Measurements from ENCODE around the gene CHCT1. TPM values are rescaled to one million over a fixed set of nuclear protein-coding genes. Genes with fewer than 3 reads are reported as not detected.
"Not testable (repeated sequence)": the region's sequence is repeated elsewhere in the genome, so short reads cannot be mapped to it uniquely, and the experiment has no call there.

Gene CHCT1
- under 1 TPM in 1 of 10 donors, not detected in 9; 0.44 TPM for total RNA-seq
- polyA plus RNA-seq, result not detected
- long read RNA-seq, donor 1, result 0 reads
- long read RNA-seq, donor 2, result 0 reads
- long read RNA-seq, donor 3, result 0 reads

- no peaks in the 10 kb centered on the region for H3K27me3 ChIP-seq
- intact Hi-C loops (cut with DNase I), result loop anchor here in 3 of 10 donors (5.0 to 10.0 kb wide), 4 partner anchors 213 to 317 kb away; no protein-coding TSS in a partner anchor
- WGBS, 2 donors, result 67 to 75% methylated on average over 18 of the region's 18 CpGs
- H3K4me3 ChIP-seq, result peak within 1 kb of the TSS; percentile 36 to 62 (median 54)
- H3K4me1 ChIP-seq, result peaks cover 0 to 16% (median 13%) of the 10 kb centered on the region in 9 donors
- peak in 5 of 8 donors; percentile 4 to 33 (median 24) for ATAC-seq
- H3K36me3 ChIP-seq, result no peaks in the 10 kb centered on the region
- peak within 1 kb of the TSS in 5 of 10 donors; percentile 12 to 85 (median 47) for H3K27ac ChIP-seq
- no peaks in the 10 kb centered on the region for H3K9me3 ChIP-seq
- TF ChIP-seq CTCF (IDR thresholded peaks at IDR 0.05), result no peak
- DNase-seq, result peak in 1 of 2 donors; percentile 17
These were observed at the start of gene CHCT1 for GRCh38 chr17:60422162-60422665. Gene CHCT1, plus strand, starts transcription at chr17:60422489. Its CDS starts 104 bp downstream, at chr17:60422593.

- no peak for ATAC-seq
These were observed 49.4 kb upstream of the CHCT1 start for GRCh38 chr17:60372790-60373483.

GRCh38 chr17:60378187-60378586, 44.1 kb upstream of the CHCT1 start:
- H3K27ac ChIP-seq; H3K27me3 ChIP-seq; DNase-seq; H3K9me3 ChIP-seq; H3K4me3 ChIP-seq; intact Hi-C loops (cut with DNase I); H3K4me1 ChIP-seq; ATAC-seq: not testable (repeated sequence)
- H3K36me3 ChIP-seq, result peaks cover 0 to 19% (median 5%) of the 10 kb centered on the region in 9 donors
- WGBS, 2 donors, result 94 to 100% methylated on average over 1 of the region's 1 CpG

More at GRCh38 chr17:60372790-60373483, 49.4 kb upstream of the CHCT1 start:
- no peak overlapping the region for H3K4me3 ChIP-seq
- 93 to 95% methylated on average over 6 of the region's 6 CpGs for WGBS, 2 donors
- DNase-seq, result no peak
- peaks cover 0 to 24% (median 0%) of the 10 kb centered on the region in 9 donors for H3K4me1 ChIP-seq
- no peaks in the 10 kb centered on the region for H3K9me3 ChIP-seq
- TF ChIP-seq CTCF (IDR thresholded peaks at IDR 0.05), result no peak
- H3K27ac ChIP-seq, result peak overlapping the region in 1 of 10 donors; percentile 59
- H3K27me3 ChIP-seq, result no peaks in the 10 kb centered on the region
- intact Hi-C loops (cut with DNase I), result no loop called here
- peaks cover 0 to 15% (median 4%) of the 10 kb centered on the region in 9 donors for H3K36me3 ChIP-seq

- WGBS, 2 donors, result 54 to 55% methylated on average over 2 of the region's 3 CpGs
- H3K4me3 ChIP-seq; H3K27me3 ChIP-seq; H3K27ac ChIP-seq; ATAC-seq; intact Hi-C loops (cut with DNase I); DNase-seq; H3K9me3 ChIP-seq: not testable (repeated sequence)
- H3K36me3 ChIP-seq, result peaks cover 0 to 19% (median 5%) of the 10 kb centered on the region in 9 donors
- peaks cover 0 to 19% (median 4%) of the 10 kb centered on the region in 9 donors for H3K4me1 ChIP-seq
These were observed 42.8 kb upstream of the CHCT1 start for GRCh38 chr17:60379461-60379860.

GRCh38 chr17:60381958-60382357, 40.3 kb upstream of the CHCT1 start:
- no peak for TF ChIP-seq CTCF (IDR thresholded peaks at IDR 0.05)

More at GRCh38 chr17:60381958-60382357, 40.3 kb upstream of the CHCT1 start:
- H3K4me3 ChIP-seq, result no peak overlapping the region
- H3K27ac ChIP-seq, result no peak overlapping the region
- ATAC-seq (no peak), DNase-seq (no peak)
- WGBS, 2 donors, result 66 to 75% methylated on average over 4 of the region's 4 CpGs
- peaks cover 0 to 38% (median 17%) of the 10 kb centered on the region in 9 donors for H3K4me1 ChIP-seq
- no peaks in the 10 kb centered on the region for H3K27me3 ChIP-seq
- peaks cover 0 to 16% (median 2%) of the 10 kb centered on the region in 9 donors for H3K36me3 ChIP-seq
- no peaks in the 10 kb centered on the region for H3K9me3 ChIP-seq
- intact Hi-C loops (cut with DNase I), result no loop called here
